Measurements from ENCODE around the gene RNU11.
"Not testable (repeated sequence)": the region's sequence is repeated elsewhere in the genome, so short reads cannot be mapped to it uniquely, and the experiment has no call there.

Gene RNU11

DNA sequence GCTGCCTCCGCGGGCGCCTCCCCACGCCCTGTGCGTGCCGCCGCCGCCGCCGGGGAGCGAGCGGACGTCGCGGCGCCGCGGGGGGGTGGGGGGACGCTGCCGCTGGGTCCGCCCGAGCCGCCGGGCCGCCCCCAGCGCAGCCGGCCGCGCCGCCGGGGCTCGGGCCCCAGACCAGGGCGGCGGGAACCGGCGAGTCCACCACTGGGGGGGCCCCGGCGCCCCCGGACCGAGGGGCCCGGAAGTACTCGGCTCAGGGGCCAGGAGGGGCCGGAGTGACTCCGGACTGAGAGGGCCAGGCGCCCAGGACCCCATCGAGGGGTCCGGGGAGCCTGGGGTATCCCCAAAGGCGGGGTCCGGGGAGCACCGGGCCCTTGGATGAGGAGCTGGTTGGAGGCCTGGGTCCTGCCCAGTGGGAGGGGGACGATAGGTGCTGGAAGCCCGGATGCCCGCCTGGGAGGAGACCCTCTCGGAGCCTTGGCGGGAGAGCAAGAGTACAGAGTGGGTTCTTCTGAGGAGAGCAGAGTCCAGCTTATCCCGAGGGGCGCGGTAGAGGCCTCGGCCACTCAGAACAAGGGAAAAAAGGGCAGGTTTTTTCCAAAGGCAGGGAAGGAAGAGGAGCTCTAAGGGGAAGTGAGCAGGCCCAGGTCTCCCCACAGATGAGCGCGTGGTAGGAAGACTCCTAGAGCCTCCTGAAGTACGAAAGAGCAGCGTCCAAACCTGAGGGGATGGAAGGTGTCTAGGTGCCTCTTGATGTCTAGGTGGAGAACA, 20.7 kb downstream of the RNU11 start:
- no CpG with 5 or more reads among the region's 63 CpGs for WGBS, 2 donors (ENCODE audit: extremely low coverage in 2 of 2, insufficient read length in 2 of 2, insufficient replicate concordance in 1 of 2)

DNA sequence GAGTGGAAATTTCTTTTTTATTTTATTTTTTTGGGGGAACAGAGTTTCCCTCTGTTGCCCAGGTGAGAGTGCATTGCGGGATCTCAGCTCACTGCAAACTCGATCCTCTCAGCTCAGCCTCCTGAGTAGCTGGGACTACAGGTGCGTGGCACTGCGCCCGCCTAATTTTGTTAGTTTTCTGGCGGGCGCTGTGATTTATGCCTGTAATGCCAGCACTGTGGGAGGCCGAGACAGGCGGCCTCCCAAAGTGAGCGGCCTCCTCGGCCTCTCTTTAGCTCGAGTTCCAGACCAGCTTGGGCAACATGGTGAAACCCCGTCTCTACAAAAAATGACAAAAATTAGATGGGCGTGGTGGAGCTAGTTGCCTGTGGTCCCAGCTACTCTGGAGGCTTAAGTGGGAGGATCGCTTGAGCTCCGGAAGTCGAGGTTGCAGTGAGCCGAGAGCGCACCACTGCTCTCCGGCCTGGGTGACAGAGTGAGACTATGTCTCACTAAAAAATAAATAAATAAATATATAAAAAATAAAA, 22.9 kb downstream of the RNU11 start:
- H3K14ac ChIP-seq (ENCODE audit: low read length): no peak overlapping the region
- no peaks in the 10 kb centered on the region for H3K36me3 ChIP-seq (replicated peaks in 1 of 2; ENCODE audit: control insufficient read depth in 2 of 2, insufficient read depth in 2 of 2, low read length in 2 of 2)
- H2BK5ac ChIP-seq (ENCODE audit: low read length): no peak overlapping the region
- H2BK15ac ChIP-seq (ENCODE audit: low read length): no peak overlapping the region
- H3K27me3 ChIP-seq (ENCODE audit: control insufficient read depth in 3 of 3, insufficient read depth in 3 of 3, low read depth in 1 of 3, low read length in 3 of 3): no peaks in the 10 kb centered on the region
- H3K4me3 ChIP-seq (ENCODE audit: low read length in 2 of 2): no peak overlapping the region
- no peak overlapping the region for H2BK120ac ChIP-seq (ENCODE audit: low read depth, low read length)
- no peak overlapping the region for H3K27ac ChIP-seq (replicated peaks; ENCODE audit: low read length)
- no peak overlapping the region for H3K18ac ChIP-seq (ENCODE audit: low read length)
- no CpG with 5 or more reads among the region's 20 CpGs for WGBS, 2 donors (ENCODE audit: extremely low coverage in 2 of 2, insufficient read length in 2 of 2, insufficient replicate concordance in 1 of 2)
- H3K79me1 ChIP-seq (ENCODE audit: low read depth, low read length): no peaks in the 10 kb centered on the region
- no peak overlapping the region for H3K4ac ChIP-seq (ENCODE audit: low read length)
- H3K9ac ChIP-seq (ENCODE audit: low read depth, low read length, poor library complexity): no peak overlapping the region
- H4K91ac ChIP-seq (ENCODE audit: low read depth, low read length, poor library complexity): no peak overlapping the region
- H2AFZ ChIP-seq (ENCODE audit: low read length): no peak overlapping the region
- peaks cover 0 to 5% of the 10 kb centered on the region in 2 donors for H3K4me1 ChIP-seq (ENCODE audit: control insufficient read depth in 2 of 2, insufficient read depth in 1 of 2, low read depth in 1 of 2, low read length in 2 of 2)
- H2AK5ac ChIP-seq (ENCODE audit: low read depth, low read length): no peak overlapping the region
- DNase-seq (ENCODE audit: low spot score): no peak
- H3K4me2 ChIP-seq (ENCODE audit: insufficient read depth, low read length, poor library complexity, severe bottlenecking): no peak overlapping the region
- no peak overlapping the region for H3K23ac ChIP-seq (ENCODE audit: low read depth, low read length, poor library complexity)
- H2BK12ac ChIP-seq (ENCODE audit: low read length): no peak overlapping the region
- H4K8ac ChIP-seq (ENCODE audit: low read depth, low read length): no peak overlapping the region
- H3K9me3 ChIP-seq (replicated peaks in 1 of 2; ENCODE audit: control insufficient read depth in 2 of 2, insufficient read depth in 1 of 2, low read depth in 1 of 2, low read length in 2 of 2): no peaks in the 10 kb centered on the region

More for the DNA sequence above, 20.7 kb downstream of the RNU11 start:
- peak overlapping the region; percentile 91 for H2AFZ ChIP-seq (ENCODE audit: low read length)
- H2AK5ac ChIP-seq (ENCODE audit: low read depth, low read length): peak overlapping the region; percentile 83
- H2BK120ac ChIP-seq (ENCODE audit: low read depth, low read length): peak overlapping the region; percentile 34
- peak overlapping the region; percentile 75 for H3K9ac ChIP-seq (ENCODE audit: low read depth, low read length, poor library complexity)
- H3K4ac ChIP-seq (ENCODE audit: low read length): no peak overlapping the region
- H2BK15ac ChIP-seq (ENCODE audit: low read length): no peak overlapping the region
- H3K23ac ChIP-seq (ENCODE audit: low read depth, low read length, poor library complexity): peak overlapping the region; percentile 35
- no peak overlapping the region for H4K91ac ChIP-seq (ENCODE audit: low read depth, low read length, poor library complexity)
- H3K27me3 ChIP-seq (ENCODE audit: control insufficient read depth in 3 of 3, insufficient read depth in 3 of 3, low read depth in 1 of 3, low read length in 3 of 3): no peaks in the 10 kb centered on the region
- peak overlapping the region; percentile 41 for H3K4me2 ChIP-seq (ENCODE audit: insufficient read depth, low read length, poor library complexity, severe bottlenecking)
- H3K4me3 ChIP-seq (ENCODE audit: low read length in 2 of 2): peak overlapping the region; percentile 64 to 93
- no peaks in the 10 kb centered on the region for H3K36me3 ChIP-seq (replicated peaks in 1 of 2; ENCODE audit: control insufficient read depth in 2 of 2, insufficient read depth in 2 of 2, low read length in 2 of 2)
- H3K18ac ChIP-seq (ENCODE audit: low read length): peak overlapping the region; percentile 90
- peak overlapping the region; percentile 89 for H3K27ac ChIP-seq (replicated peaks; ENCODE audit: low read length)
- no peak overlapping the region for H4K8ac ChIP-seq (ENCODE audit: low read depth, low read length)
- H3K14ac ChIP-seq (ENCODE audit: low read length): peak overlapping the region; percentile 25
- H2BK5ac ChIP-seq (ENCODE audit: low read length): peak overlapping the region; percentile 88
- H3K79me1 ChIP-seq (ENCODE audit: low read depth, low read length): no peaks in the 10 kb centered on the region
- no peaks in the 10 kb centered on the region for H3K9me3 ChIP-seq (replicated peaks in 1 of 2; ENCODE audit: control insufficient read depth in 2 of 2, insufficient read depth in 1 of 2, low read depth in 1 of 2, low read length in 2 of 2)
- peak; percentile 47 for DNase-seq (ENCODE audit: low spot score)
- H3K4me1 ChIP-seq (ENCODE audit: control insufficient read depth in 2 of 2, insufficient read depth in 1 of 2, low read depth in 1 of 2, low read length in 2 of 2): peaks cover 0 to 5% of the 10 kb centered on the region in 2 donors
- H2BK12ac ChIP-seq (ENCODE audit: low read length): no peak overlapping the region

DNA sequence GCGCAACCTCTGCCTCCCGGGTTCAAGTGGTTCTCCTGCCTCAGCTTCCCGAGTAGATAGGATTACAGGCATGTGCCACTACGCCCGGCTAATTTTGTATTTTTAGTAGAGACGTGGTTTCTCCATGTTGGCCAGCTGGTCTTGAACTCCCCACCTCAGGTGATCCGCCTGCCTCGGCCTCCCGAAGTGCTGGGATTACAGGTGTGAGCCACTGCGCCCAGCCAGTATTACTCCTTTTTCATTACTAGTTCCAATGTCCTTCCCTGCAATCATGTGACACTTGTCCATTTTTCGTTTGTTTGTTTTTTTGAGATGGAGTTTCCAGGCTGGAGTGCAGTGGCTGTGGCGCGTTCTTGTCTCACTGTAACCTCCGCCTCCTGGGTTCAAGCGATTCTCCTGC, 24.6 kb downstream of the RNU11 start:
- not testable (repeated sequence) for H3K9me3 ChIP-seq (replicated peaks in 1 of 2; ENCODE audit: control insufficient read depth in 2 of 2, insufficient read depth in 1 of 2, low read depth in 1 of 2, low read length in 2 of 2); H3K9ac ChIP-seq (ENCODE audit: low read depth, low read length, poor library complexity); H3K4me3 ChIP-seq (ENCODE audit: low read length in 2 of 2); H4K91ac ChIP-seq (ENCODE audit: low read depth, low read length, poor library complexity); H3K27ac ChIP-seq (replicated peaks; ENCODE audit: low read length); H2BK120ac ChIP-seq (ENCODE audit: low read depth, low read length); H3K4ac ChIP-seq (ENCODE audit: low read length); H3K27me3 ChIP-seq (ENCODE audit: control insufficient read depth in 3 of 3, insufficient read depth in 3 of 3, low read depth in 1 of 3, low read length in 3 of 3); H2AFZ ChIP-seq (ENCODE audit: low read length); H3K4me1 ChIP-seq (ENCODE audit: control insufficient read depth in 2 of 2, insufficient read depth in 1 of 2, low read depth in 1 of 2, low read length in 2 of 2); H3K79me1 ChIP-seq (ENCODE audit: low read depth, low read length); H3K36me3 ChIP-seq (replicated peaks in 1 of 2; ENCODE audit: control insufficient read depth in 2 of 2, insufficient read depth in 2 of 2, low read length in 2 of 2); H2BK12ac ChIP-seq (ENCODE audit: low read length); DNase-seq (ENCODE audit: low spot score); H2AK5ac ChIP-seq (ENCODE audit: low read depth, low read length); H4K8ac ChIP-seq (ENCODE audit: low read depth, low read length); H3K18ac ChIP-seq (ENCODE audit: low read length); H3K4me2 ChIP-seq (ENCODE audit: insufficient read depth, low read length, poor library complexity, severe bottlenecking); H3K23ac ChIP-seq (ENCODE audit: low read depth, low read length, poor library complexity); H2BK15ac ChIP-seq (ENCODE audit: low read length); H3K14ac ChIP-seq (ENCODE audit: low read length); H2BK5ac ChIP-seq (ENCODE audit: low read length)
- no CpG with 5 or more reads among the region's 15 CpGs for WGBS, 2 donors (ENCODE audit: extremely low coverage in 2 of 2, insufficient read length in 2 of 2, insufficient replicate concordance in 1 of 2)

DNA sequence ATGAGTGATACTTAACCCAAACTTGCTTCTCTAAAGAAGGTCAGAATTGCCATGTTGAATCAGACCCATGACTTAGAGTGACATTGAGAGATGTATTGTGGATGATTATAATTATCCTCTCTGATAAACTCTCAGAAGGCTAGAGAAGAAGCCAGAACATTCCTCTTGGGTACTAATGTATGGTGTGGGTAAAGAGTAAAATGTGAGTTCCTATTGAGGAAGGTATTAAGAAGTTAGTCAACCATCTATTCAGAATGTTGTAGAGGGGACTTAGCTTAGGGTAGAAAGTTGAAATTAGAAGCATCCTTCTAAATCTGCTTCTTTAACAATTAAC, 27.5 kb downstream of the RNU11 start:
- Histone ChIP-seq H3K18ac (ENCODE audit: low read length) (no peak overlapping the region), H3K36me3 (replicated peaks in 1 of 2; ENCODE audit: control insufficient read depth in 2 of 2, insufficient read depth in 2 of 2, low read length in 2 of 2) (peaks cover 0 to 1% of the 10 kb centered on the region in 2 donors), H2AFZ (ENCODE audit: low read length) (no peak overlapping the region), H2BK120ac (ENCODE audit: low read depth, low read length) (no peak overlapping the region), H3K4me1 (ENCODE audit: control insufficient read depth in 2 of 2, insufficient read depth in 1 of 2, low read depth in 1 of 2, low read length in 2 of 2) (no peaks in the 10 kb centered on the region), H4K91ac (ENCODE audit: low read depth, low read length, poor library complexity) (no peak overlapping the region), H3K27me3 (ENCODE audit: control insufficient read depth in 3 of 3, insufficient read depth in 3 of 3, low read depth in 1 of 3, low read length in 3 of 3) (no peaks in the 10 kb centered on the region), H3K4me2 (ENCODE audit: insufficient read depth, low read length, poor library complexity, severe bottlenecking) (no peak overlapping the region), H3K14ac (ENCODE audit: low read length) (no peak overlapping the region), H2BK15ac (ENCODE audit: low read length) (no peak overlapping the region), H3K9ac (ENCODE audit: low read depth, low read length, poor library complexity) (no peak overlapping the region), H2BK5ac (ENCODE audit: low read length) (no peak overlapping the region), H3K9me3 (replicated peaks in 1 of 2; ENCODE audit: control insufficient read depth in 2 of 2, insufficient read depth in 1 of 2, low read depth in 1 of 2, low read length in 2 of 2) (no peaks in the 10 kb centered on the region), H3K4me3 (ENCODE audit: low read length in 2 of 2) (no peak overlapping the region), H3K23ac (ENCODE audit: low read depth, low read length, poor library complexity) (no peak overlapping the region), H3K4ac (ENCODE audit: low read length) (no peak overlapping the region), H3K27ac (replicated peaks; ENCODE audit: low read length) (no peak overlapping the region), H2AK5ac (ENCODE audit: low read depth, low read length) (no peak overlapping the region), H3K79me1 (ENCODE audit: low read depth, low read length) (no peaks in the 10 kb centered on the region), H2BK12ac (ENCODE audit: low read length) (no peak overlapping the region), H4K8ac (ENCODE audit: low read depth, low read length) (no peak overlapping the region)
- DNase-seq (ENCODE audit: low spot score): no peak

Measured in neuronal stem cell (in vitro differentiated cells).